Right ventricle myocardium inferior (tissue), 1 donor: Measurements from ENCODE around the gene TRPM3. TPM values are rescaled to one million over a fixed set of nuclear protein-coding genes. Genes with fewer than 3 reads are reported as not detected.

ENCODE experiments used
- ATAC-seq: fragments of 200-7000 bp; cut with Tn5 transposase; one replicate; pipeline ENCODE4 v1.9.1; 2020; ENCODE audit warnings: mild to moderate bottlenecking, moderate library complexity
- DNase-seq: peaks from one replicate; pipeline ENCODE4 v3.0.0; 2021; ENCODE audit errors: missing footprints
- intact Hi-C: fragments of 100-400 bp; cut with DNase I; formaldehyde crosslinking; loops from one replicate; pipeline ENCODE4 v1.11.0; 2022
- total RNA-seq: library from RNA; stranded (reverse); fragmentation: NEBNext Ultra II Directional; extraction: Animal tissue kit (Norgen Biotek cat#: 25700); gene quantifications from one replicate; pipeline ENCODE4 v1.2.1, GENCODE V29; 2021
- donor health status: DM: no; HTN: yes; CAD: no; lungs with severe emphysema.

The TRPM3 gene
- total RNA-seq, 1 donor from 2014 or later: not detected

DNA sequence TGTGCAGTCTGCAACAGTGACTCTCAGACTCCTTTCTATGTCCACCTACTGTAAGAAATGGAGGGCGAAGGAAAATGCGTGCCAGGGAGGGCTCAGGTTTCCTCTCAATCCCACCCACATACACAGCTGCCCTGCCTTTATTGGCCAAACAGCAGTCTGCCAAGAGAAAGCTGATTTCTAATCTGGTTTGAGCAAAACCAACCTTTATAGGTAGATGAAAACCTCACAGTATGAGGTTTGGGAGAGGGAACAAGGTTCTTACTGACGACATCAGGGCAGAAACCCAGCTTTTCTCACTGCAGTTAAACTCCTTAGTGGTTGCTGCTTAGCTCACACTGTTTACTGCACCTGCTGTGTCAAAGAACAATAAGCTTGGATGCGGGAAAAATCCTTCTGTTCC lies 554.7 kb downstream of the TRPM3 start:
- ATAC-seq: no peak
- intact Hi-C loops: loop anchor here (10.0 kb wide), 1 partner anchor 48 kb away; no protein-coding TSS in a partner anchor
- DNase-seq: no peak

DNA sequence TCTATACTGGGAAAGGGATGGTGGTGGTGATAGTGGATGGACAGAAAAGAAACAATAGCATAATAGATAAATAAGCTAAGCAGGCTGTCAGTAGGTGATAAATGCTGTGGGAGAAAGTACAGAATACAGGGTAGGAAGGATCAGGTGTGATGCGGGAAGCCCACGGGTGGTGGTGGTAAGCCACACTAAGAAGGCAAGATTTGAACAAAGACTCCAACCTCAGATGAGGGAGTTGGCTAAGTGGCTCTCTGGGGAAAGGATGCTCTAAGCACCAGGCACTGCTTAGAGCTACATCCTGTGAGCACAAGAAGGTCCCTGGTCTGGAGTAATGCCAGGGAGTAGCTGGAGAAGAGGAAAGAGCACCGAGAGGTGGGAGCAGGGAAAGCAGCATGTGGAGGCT lies 555.4 kb downstream of the TRPM3 start:
- ATAC-seq: no peak
- DNase-seq: no peak
- intact Hi-C loops: loop anchor here (10.0 kb wide), 1 partner anchor 49 kb away; no protein-coding TSS in a partner anchor

DNA sequence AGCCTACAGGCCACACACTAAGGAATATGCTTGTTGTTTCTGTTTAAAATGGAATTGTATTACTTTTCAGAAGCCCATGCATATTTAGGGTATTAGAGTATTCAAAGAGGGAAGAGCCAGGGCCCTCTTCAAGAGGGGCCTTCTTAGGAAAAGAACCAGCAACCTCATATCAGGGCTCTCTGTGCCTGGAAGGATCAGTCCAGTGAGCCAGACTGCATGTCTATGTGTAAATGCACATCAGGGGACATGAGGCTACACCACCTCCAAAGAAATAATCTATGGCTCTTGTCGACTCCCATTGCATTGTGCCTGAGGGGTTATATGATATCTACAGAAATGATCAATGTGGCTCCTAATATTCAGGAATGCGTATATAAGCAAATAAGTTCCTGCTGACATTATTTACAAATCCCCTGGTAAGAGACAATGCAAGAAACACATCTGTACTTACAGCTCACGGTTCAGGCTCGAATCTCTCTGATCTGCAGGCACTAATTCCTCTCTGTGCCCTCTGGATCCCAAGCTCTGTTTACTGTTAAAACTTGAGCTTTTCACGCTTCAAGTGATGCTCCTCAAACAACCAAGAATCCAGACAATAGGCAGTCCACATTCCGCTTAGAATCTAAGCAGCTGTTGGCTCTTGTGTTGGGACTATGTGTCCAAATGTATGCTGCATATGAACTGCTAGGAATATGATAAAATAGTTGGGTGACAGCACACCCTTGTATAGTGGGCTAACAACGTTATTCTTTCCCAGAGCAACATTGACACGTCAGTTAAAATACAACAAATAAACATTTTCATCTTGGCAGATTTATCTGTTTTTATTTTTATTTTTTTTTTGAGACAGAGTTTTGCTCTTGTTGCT lies 556.7 kb downstream of the TRPM3 start:
- intact Hi-C loops: loop anchor here (10.0 kb wide), 1 partner anchor 50 kb away; no protein-coding TSS in a partner anchor
- DNase-seq (no peak), ATAC-seq (no peak)

DNA sequence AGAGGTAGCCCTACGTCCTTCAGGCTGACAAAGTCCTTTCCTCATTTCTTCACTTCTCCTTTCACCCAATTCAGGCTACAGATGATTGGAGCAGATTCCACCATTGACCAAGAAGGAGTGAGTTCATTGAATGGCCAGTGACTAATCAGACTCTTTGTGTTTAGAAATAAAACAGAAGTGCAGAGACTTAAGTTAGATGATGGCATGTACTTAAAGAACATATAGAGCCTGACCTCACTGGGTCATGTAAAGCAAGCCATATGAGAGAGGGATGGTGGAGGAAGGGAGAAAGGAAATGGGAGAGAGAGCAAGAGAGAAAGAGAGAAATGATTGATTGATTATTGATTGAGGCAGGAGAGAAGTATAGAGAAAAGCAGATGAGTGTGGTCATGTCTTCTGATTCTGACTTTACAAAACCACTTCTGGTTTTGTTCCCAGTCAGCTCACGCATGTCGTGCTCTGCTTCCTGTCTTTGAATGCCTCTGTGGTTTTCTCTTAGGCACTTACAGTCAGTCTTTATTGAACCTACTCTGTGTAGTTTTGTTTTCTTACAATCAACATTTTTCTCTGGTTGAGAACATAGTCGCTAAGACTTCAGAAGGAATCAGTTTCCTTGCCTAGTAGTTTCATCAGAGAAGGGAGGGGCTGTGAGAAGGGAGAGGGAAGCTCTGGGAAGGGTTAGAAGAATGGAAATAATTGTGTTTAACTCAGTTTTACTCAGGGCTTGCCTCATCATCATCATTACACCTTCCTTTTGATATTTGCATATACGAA lies 557.8 kb downstream of the TRPM3 start:
- DNase-seq: no peak
- ATAC-seq: peak; percentile 52
- intact Hi-C loops: loop anchor here (10.0 kb wide), 1 partner anchor 51 kb away; no protein-coding TSS in a partner anchor

DNA sequence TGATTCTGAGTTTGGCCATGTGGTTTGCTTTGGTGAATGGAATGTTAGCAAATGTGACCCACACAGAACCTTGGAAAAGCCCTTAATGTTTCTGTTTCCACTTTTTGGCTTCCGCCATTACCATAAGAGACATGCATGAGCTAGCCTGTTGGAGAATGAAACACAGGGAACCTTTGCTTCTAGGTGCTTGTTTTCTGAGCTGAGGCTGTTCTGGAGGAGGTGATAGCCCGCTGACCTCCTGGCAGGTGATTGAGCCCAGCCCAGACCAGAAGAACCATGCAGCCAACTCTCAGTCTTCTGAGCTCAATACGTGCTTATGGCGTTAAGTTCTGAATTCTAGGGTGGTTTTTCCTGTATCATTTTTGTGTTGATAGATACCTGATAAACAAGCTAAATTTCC lies 558.4 kb downstream of the TRPM3 start:
- intact Hi-C loops: loop anchor here (10.0 kb wide), 1 partner anchor 52 kb away; no protein-coding TSS in a partner anchor
- ATAC-seq: no peak
- DNase-seq: no peak

DNA sequence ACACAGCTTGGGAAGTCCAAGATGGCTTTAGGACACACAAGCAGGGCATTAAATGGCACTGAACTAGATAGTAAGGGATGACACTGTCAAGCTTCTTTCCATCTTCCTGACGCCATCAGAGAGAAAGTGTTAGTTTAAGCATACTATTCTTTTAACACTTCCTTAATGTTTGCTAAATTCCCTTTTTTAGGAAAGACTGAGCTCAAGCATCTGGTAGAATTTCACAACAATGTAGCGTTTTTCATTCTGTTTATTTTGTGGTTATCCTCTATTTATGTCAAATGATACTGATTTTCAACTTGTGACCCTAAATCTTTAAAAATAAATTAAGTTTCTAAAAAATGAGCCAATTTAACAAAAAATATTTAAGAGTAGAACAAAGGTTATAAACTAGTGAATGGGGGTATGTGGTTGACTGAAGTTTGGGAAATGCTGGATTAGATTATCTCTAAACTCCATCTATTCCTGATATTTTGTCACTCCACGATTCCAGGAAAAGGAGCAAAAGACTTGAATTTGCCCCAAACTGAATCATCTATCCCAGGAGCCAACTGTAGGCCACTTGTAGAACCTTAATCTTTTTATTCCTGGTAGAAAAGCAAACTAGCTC lies 559.5 kb downstream of the TRPM3 start:
- DNase-seq (no peak), ATAC-seq (no peak)
- intact Hi-C loops: loop anchor here (10.0 kb wide), 1 partner anchor 53 kb away; no protein-coding TSS in a partner anchor

DNA sequence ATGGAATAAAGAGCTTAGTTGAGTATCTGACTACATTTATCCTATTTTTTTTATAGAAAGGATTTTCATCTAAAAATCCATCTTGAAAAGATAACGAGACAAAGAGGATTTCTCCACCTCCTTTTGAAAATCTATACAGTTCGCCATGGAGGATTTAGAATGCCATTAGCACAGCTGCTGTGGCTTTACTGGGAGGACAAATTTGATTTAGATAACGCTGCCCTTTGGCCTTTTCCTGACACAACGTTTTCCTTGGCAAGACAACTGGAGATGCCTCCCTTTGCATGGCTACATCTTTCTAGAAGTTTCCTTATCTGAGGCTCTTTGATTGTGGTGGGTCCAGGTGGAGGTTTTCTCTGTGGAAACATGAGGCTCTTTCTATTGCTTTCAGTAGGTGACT lies 560.3 kb downstream of the TRPM3 start:
- no peak for ATAC-seq
- intact Hi-C loops: loop anchor here (10.0 kb wide), 1 partner anchor 54 kb away; no protein-coding TSS in a partner anchor
- DNase-seq: no peak

DNA sequence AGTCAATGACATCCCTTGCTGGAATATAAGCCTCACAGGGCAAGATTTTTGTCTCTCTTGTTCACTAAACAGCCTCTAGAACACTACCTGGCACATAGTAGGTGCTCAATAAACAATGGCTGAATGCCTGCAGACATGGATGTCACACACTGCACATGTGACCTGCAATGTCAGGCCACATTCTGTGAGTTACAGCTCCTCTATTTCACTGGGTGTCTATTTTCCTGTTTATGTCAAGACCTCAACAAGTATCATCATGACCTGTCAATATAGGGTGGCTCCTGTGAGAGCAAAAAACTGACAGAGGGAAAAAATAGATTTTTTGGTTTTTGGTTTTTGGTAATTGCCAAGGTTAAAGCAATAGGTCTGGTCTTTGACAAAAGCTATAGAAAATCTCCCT lies 562.3 kb downstream of the TRPM3 start:
- no peak for DNase-seq
- intact Hi-C loops: no loop called here
- ATAC-seq: no peak

DNA sequence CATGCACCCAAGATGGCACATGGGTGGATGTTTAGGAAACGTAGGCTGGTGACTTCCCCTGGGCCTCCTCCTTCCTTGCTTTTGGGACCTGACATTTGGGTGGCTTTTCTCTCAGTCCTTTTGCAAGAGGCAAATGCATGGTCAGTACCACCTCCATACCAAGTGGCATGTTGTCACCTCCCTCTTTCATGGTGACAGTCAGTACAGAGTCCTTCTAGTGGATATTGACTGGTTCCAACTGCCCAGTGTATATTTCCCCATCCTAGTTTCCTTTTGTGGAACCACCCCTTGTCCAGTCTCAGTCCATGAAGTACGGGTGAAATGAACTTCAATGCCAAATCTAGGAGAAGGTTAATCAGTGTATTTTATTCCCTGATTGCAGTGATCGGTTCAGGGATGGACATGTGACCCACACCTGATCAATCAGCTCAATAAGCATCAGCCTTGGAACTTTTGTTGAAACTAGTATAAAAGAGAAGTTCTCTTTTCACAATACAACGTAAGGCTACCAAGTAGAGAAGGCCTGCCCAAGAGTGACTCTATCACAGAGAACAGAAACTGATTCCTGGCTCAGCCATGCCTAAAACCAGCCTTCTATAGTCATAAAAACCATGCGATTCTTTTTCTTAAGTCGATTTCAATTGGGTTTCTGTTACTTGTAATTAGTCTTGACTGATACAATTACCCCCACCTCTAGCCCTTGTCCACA lies 563.6 kb downstream of the TRPM3 start:
- DNase-seq: no peak
- no peak for ATAC-seq
- intact Hi-C loops: no loop called here

DNA sequence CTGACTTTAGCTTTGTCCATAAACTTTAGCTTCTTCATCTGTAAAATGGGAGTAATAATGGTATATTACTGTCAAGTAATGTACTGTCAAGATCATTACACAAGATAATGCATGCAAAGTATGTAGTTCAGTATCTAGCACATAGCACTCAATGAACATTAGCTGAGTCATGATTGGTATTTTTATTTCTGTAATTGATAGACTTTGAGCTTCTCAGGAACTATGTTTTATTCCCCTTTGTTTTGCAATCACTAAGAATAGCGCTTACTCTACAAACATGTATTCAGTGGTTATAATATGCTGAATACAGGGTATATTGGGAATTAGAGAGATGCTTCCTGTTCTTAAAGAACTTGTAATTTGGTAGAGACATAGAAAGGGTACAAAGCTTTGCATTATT lies 564.6 kb downstream of the TRPM3 start:
- intact Hi-C loops: no loop called here
- DNase-seq (no peak), ATAC-seq (no peak)

DNA sequence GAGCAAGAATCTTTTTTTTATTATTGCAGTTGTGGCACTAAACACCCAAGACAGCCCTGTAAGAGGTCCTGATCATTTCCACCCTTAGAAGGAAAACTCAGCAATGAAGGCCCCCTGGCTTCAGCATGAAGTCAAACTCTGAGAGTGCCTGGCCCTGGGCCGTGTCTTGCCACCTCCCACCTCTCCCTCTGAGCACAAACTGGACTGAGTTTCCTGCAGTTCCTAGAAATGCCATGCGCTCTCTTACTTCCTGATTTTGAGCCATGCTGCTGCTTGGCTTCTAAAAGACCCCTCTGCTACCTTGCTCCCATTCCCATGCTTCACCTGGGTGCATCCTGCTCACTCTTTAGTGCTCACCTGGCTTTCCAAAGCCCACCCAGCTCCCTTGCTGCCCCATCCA lies 566.5 kb downstream of the TRPM3 start:
- ATAC-seq (peak; percentile 15), DNase-seq (no peak)
- intact Hi-C loops: no loop called here

DNA sequence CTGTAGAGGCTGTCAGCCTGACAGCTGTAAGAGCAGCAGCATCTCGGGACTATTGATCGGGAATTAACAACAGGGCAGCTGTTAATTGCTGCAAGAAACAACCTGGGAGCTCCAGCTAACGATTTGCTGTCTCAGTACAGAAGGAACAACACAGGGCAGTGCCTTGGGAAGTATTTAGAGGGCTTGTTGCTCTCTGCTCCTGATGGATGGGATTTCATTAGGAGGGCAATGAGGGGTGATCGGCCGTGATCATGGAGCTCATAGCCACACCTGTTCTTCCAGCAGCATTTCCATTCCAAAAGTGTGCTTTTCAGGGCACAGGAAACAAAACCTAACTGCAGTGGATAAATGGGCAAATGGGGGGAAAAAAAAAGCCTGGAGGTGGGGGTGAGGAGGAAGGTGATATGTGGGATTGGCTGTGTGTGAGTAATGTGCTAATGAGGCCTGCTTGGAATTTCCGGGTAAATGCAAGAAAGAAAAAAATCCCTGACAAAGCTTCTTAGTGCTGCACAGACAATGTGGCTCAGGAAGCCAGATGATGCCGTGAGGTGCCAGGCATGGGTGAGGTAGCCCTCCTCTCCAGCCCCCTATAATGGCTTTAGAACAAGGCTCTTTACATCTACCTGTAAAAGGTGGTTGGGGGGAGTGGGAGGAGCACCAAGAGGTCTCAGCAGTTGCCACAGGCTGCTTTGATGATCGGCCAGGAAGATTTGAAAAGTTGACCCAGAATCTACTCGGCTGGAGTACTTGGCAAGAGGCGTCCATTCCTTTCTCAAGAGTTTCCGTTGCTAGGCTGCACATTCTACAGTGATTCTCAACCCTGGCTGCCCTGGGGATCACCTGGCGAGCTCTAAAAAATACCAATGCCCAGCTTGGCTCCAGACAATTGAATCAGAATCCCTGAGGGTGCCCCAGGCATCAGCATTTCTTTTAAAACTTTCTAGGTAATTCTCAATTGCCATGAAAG lies 567.4 kb downstream of the TRPM3 start:
- DNase-seq: no peak
- ATAC-seq: peak; percentile 85
- intact Hi-C loops: no loop called here

DNA sequence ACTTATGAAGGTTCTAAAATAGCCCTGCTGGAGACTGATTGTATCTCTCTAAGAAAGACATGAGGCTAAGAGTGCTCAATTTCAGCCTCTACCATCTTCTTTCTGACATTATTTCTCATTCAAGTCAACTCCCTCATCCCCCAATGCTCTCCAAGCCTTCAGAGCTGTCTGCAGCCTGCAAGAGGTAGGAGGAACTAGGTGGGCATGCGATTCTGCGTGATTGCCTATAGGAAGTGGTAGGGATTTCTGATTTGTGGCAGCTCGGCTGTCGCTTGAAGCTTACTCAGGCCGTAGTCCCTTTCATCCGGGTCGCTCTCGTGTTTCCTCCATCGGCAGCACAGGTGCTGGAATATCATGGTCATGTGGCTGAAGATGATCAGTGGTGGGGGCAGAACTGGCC lies 568.9 kb downstream of the TRPM3 start:
- DNase-seq: no peak
- no peak for ATAC-seq
- intact Hi-C loops: no loop called here

DNA sequence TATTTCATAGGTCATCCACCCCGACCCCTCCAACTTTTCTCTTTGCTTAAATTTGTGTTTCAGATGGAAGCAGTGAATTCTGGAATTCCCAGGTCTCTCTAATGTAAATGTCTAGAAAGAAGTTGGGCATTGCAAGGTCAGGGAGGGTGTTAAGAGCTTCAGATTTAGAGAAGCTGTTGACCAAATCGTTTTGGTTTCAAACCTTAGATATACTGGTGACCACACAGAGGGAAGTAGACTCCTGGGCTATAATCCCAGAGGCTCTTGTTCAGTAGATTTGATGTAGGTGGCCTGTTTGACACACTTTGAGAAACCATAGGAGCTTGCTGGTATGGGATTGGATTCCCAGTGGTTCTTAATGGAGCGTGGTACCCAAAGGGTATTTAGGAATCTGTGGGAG lies 569.6 kb downstream of the TRPM3 start:
- DNase-seq: no peak
- intact Hi-C loops: no loop called here
- ATAC-seq: no peak

DNA sequence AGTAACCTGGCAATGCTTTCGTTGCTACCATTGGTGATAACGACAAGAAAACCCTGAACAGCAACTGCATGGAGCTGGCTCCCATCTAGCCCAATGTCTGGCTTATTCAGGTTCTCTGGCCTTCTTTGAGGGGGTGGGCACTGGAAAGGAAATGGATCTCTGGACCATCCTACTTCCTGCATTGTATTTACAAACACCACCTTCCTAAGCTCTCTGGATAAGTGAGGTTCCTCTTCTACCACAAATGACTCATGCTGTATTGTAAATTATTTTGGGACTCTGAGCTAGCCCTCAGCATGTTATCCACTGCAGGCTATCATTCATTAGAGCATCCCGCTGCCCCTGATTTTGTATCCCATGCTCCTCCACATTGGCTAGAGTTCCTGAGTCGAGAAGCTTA lies 570.0 kb downstream of the TRPM3 start:
- intact Hi-C loops: no loop called here
- no peak for ATAC-seq
- no peak for DNase-seq

DNA sequence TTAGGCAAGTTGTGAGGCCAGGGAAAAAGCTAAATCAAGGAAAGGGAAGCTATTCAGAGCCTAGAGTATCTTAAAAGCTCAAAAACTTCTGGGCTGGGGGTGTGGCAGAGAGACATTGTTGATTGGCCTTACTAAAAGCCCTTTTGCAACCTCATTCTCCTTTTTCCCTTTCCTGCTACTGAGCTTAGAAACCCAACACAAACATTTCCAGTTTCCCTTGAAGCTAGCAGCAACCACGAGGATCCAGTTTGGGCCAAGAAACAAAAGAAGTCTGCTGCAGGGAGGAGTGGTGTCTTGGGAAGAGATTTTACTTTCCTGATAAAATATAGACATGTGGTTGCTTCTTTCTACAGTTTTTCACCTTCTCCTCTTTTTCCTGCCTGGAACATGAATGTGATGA lies 571.5 kb downstream of the TRPM3 start:
- intact Hi-C loops: no loop called here
- ATAC-seq (no peak), DNase-seq (no peak)

DNA sequence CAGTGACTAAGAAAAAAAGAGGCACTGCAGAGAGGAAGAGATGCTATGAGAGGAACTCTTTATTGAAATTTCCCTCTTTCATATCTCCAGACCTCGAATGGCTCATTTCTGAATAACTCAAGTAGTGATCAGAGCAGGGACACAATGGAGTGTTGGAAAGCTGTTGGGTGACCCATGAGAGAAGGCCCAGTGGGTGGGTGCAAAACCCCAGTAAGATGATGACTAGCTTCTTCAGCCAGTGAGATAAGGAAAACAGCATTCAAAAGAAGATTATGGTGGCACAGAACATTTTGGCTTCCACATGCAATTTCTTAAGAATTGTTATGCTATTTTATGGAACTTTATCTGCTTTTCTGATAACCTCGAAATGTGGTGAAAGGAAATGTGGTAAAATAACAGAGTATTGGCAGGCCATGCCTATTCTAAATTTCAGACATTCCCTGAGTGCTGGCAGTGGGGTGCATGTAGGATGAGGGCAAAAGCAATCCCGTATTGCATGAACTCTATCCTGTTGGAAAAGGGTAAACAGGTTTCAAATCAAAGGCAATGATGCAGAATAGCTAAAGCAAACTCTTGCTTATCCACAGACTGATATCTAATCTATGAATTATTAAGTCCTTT lies 579.0 kb downstream of the TRPM3 start:
- intact Hi-C loops: no loop called here
- no peak for DNase-seq
- ATAC-seq: no peak
